HEK293 (cell line): ENCODE measurements around the gene TCF3.

Experiments used
- GFI1B ChIP-seq: fragments of 450-650 bp; formaldehyde crosslinking; IDR thresholded peaks from 2 replicates; pipeline ENCODE4 v1.5.1; 2016; ENCODE audit warnings: missing biosample characterization, missing genetic modification characterization
- GLIS2 ChIP-seq: fragments of 450-650 bp; formaldehyde crosslinking; IDR thresholded peaks from 2 replicates; pipeline ENCODE4 v1.5.1; 2016; ENCODE audit warnings: missing biosample characterization, missing genetic modification characterization
- KLF1 ChIP-seq: fragments of 450-650 bp; formaldehyde crosslinking; IDR thresholded peaks from 2 replicates; pipeline ENCODE4 v1.5.1; 2016; ENCODE audit warnings: missing biosample characterization, missing genetic modification characterization
- KLF17 ChIP-seq: fragments of 450-650 bp; formaldehyde crosslinking; IDR thresholded peaks from 2 replicates; pipeline ENCODE4 v1.5.1; 2016; ENCODE audit warnings: missing biosample characterization, missing genetic modification characterization
- PRDM10 ChIP-seq: fragments of 450-650 bp; formaldehyde crosslinking; IDR thresholded peaks from 2 replicates; pipeline ENCODE4 v1.5.1; 2016; ENCODE audit warnings: missing biosample characterization, missing genetic modification characterization
- SP7 ChIP-seq: fragments of 450-650 bp; formaldehyde crosslinking; IDR thresholded peaks from 2 replicates; pipeline ENCODE4 v1.5.1; 2016; ENCODE audit warnings: missing biosample characterization, missing genetic modification characterization
- WT1 ChIP-seq: fragments of 450-650 bp; formaldehyde crosslinking; IDR thresholded peaks from 2 replicates; pipeline ENCODE4 v1.5.1; 2016; ENCODE audit warnings: missing biosample characterization, missing genetic modification characterization
- YY1 ChIP-seq: fragments of 450-650 bp; formaldehyde crosslinking; IDR thresholded peaks from 2 replicates; pipeline ENCODE4 v1.5.1; 2018; ENCODE audit warnings: missing biosample characterization, missing genetic modification characterization
- ZBTB21 ChIP-seq: fragments of 450-650 bp; formaldehyde crosslinking; IDR thresholded peaks from 2 replicates; pipeline ENCODE4 v1.5.1; 2017; ENCODE audit warnings: missing biosample characterization, missing genetic modification characterization
- ZFHX2 ChIP-seq: fragments of 450-650 bp; formaldehyde crosslinking; conservative IDR thresholded peaks from 2 replicates; pipeline ENCODE4 v1.5.1; 2016; ENCODE audit warnings: missing biosample characterization, missing genetic modification characterization
- ZFP3 ChIP-seq: fragments of 450-650 bp; formaldehyde crosslinking; IDR thresholded peaks from 2 replicates; pipeline ENCODE4 v1.5.1; 2016; ENCODE audit warnings: low read depth, missing biosample characterization, missing genetic modification characterization
- ZNF16 ChIP-seq: fragments of 450-650 bp; formaldehyde crosslinking; IDR thresholded peaks from 2 replicates; pipeline ENCODE4 v1.5.1; 2016; ENCODE audit warnings: low read depth, missing biosample characterization, missing genetic modification characterization
- ZNF214 ChIP-seq: fragments of 450-650 bp; formaldehyde crosslinking; IDR thresholded peaks from 2 replicates; pipeline ENCODE4 v1.5.1; 2017; ENCODE audit warnings: missing biosample characterization, mild to moderate bottlenecking, missing genetic modification characterization, borderline replicate concordance
- ZNF274 ChIP-seq, 2 experiments: fragments of 200-500 bp in 1 of 2; fragments of 450-650 bp in 1 of 2; sonication (Bioruptor generic) in 1 of 2; formaldehyde crosslinking in 1 of 2; IDR thresholded peaks; 2 replicates each; pipeline versions ENCODE4 v1.5.1 to v1.6.1; 2014 to 2016; ENCODE audit warnings: borderline replicate concordance in 1 of 2, inconsistent platforms in 1 of 2, low read length in 1 of 2, missing biosample characterization in 1 of 2, missing genetic modification characterization in 1 of 2
- ZNF37A ChIP-seq: fragments of 450-650 bp; IDR thresholded peaks from 2 replicates; pipeline ENCODE4 v1.5.1; 2018; ENCODE audit warnings: missing biosample characterization, missing genetic modification characterization
- ZNF423 ChIP-seq: fragments of 450-650 bp; formaldehyde crosslinking; IDR thresholded peaks from 2 replicates; pipeline ENCODE4 v1.5.1; 2016; ENCODE audit warnings: missing biosample characterization, missing genetic modification characterization
- ZNF530 ChIP-seq: fragments of 450-650 bp; formaldehyde crosslinking; IDR thresholded peaks from 2 replicates; pipeline ENCODE4 v1.5.1; 2016; ENCODE audit warnings: low read depth, missing biosample characterization, missing genetic modification characterization
- ZNF585B ChIP-seq: fragments of 450-650 bp; formaldehyde crosslinking; IDR thresholded peaks from 2 replicates; pipeline ENCODE4 v1.5.1; 2016; ENCODE audit warnings: missing biosample characterization, missing genetic modification characterization
- ZNF624 ChIP-seq: fragments of 450-650 bp; formaldehyde crosslinking; IDR thresholded peaks from 2 replicates; pipeline ENCODE4 v1.5.1; 2017; ENCODE audit warnings: missing biosample characterization, missing genetic modification characterization
- ZNF658 ChIP-seq: fragments of 450-650 bp; formaldehyde crosslinking; IDR thresholded peaks from 2 replicates; pipeline ENCODE4; 2016; ENCODE audit warnings: missing biosample characterization, missing genetic modification characterization
- ZNF660 ChIP-seq: fragments of 450-650 bp; IDR thresholded peaks from 2 replicates; pipeline ENCODE4 v1.5.1; 2018; ENCODE audit warnings: missing biosample characterization, mild to moderate bottlenecking, missing genetic modification characterization
- ZNF677 ChIP-seq: fragments of 450-650 bp; IDR thresholded peaks from 2 replicates; pipeline ENCODE4 v1.5.0; 2018; ENCODE audit warnings: missing biosample characterization, mild to moderate bottlenecking, missing genetic modification characterization, moderate library complexity
- ZNF704 ChIP-seq: fragments of 450-650 bp; formaldehyde crosslinking; IDR thresholded peaks from 2 replicates; pipeline ENCODE4 v1.5.1; 2016; ENCODE audit warnings: missing biosample characterization, missing genetic modification characterization
- ZSCAN5A ChIP-seq: fragments of 450-650 bp; formaldehyde crosslinking; IDR thresholded peaks from 2 replicates; pipeline ENCODE4 v1.5.1; 2016; ENCODE audit warnings: missing biosample characterization, missing genetic modification characterization
- TF ChIP-seq, protein P1 (sequence below): fragments of 450-650 bp; formaldehyde crosslinking; IDR thresholded peaks from 2 replicates; pipeline ENCODE4 v1.5.1; 2016; ENCODE audit warnings: missing biosample characterization, missing genetic modification characterization
- TF ChIP-seq, protein P2 (sequence below): fragments of 450-650 bp; formaldehyde crosslinking; IDR thresholded peaks from 2 replicates; pipeline ENCODE4 v1.5.1; 2017; ENCODE audit warnings: missing biosample characterization, missing genetic modification characterization

The TCF3 gene

GRCh38 chr19:1668486-1669270, 16.3 kb upstream of the TCF3 start (continued):
- TF ChIP-seq PRDM10 = no peak
- no peak for TF ChIP-seq ZNF423 (tag by site-specific recombination)
- TF ChIP-seq GLIS2 (tag by site-specific recombination) = peak; percentile 70
- TF ChIP-seq WT1 = 0 out of 2 replicates have a peak, but pooled peaks have one; percentile 38
- no peak for TF ChIP-seq ZNF530 (tag by site-specific recombination)
- TF ChIP-seq, protein P1, sequence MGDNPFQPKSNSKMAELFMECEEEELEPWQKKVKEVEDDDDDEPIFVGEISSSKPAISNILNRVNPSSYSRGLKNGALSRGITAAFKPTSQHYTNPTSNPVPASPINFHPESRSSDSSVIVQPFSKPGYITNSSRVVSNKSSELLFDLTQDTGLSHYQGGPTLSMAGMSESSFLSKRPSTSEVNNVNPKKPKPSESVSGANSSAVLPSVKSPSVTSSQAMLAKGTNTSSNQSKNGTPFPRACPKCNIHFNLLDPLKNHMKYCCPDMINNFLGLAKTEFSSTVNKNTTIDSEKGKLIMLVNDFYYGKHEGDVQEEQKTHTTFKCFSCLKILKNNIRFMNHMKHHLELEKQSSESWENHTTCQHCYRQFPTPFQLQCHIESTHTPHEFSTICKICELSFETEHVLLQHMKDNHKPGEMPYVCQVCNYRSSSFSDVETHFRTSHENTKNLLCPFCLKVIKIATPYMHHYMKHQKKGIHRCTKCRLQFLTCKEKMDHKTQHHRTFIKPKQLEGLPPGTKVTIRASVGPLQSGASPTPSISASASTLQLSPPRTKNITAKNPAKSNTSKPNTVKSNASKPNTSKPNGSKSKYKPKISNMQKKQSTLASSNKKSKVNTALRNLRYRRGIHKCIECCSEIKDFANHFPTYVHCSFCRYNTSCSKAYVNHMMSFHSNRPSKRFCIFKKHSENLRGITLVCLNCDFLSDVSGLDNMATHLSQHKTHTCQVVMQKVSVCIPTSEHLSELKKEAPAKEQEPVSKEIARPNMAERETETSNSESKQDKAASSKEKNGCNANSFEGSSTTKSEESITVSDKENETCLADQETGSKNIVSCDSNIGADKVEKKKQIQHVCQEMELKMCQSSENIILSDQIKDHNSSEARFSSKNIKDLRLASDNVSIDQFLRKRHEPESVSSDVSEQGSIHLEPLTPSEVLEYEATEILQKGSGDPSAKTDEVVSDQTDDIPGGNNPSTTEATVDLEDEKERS (tag by site-specific recombination) = no peak
- no peak for TF ChIP-seq YY1 (tag by site-specific recombination)
- TF ChIP-seq ZNF214 (tag by site-specific recombination) = no peak
- TF ChIP-seq ZFP3 = no peak
- TF ChIP-seq ZNF704 (tag by site-specific recombination) = no peak
- no peak for TF ChIP-seq ZBTB21 (tag by site-specific recombination)
- TF ChIP-seq ZNF274 (IDR thresholded peaks at IDR 0.05; ENCODE audit: low read length) = no peak
- no peak for TF ChIP-seq ZNF274 (tag by site-specific recombination; IDR thresholded peaks at IDR 0.05; ENCODE audit: borderline replicate concordance)
- TF ChIP-seq KLF1 (tag by site-specific recombination) = peak; percentile 65
- no peak for TF ChIP-seq ZNF677 (tag by site-specific recombination)
- TF ChIP-seq GFI1B (tag by site-specific recombination) = no peak
- no peak for TF ChIP-seq ZNF37A (tag by site-specific recombination)
- no peak for TF ChIP-seq SP7 (tag by site-specific recombination)
- TF ChIP-seq ZFHX2 (tag by site-specific recombination) = peak; percentile 20; the same call in 1 of the 2 replicates
- no peak for TF ChIP-seq ZNF660
- no peak for TF ChIP-seq ZSCAN5A (tag by site-specific recombination)
- TF ChIP-seq ZNF16 = no peak
- TF ChIP-seq, protein P2, sequence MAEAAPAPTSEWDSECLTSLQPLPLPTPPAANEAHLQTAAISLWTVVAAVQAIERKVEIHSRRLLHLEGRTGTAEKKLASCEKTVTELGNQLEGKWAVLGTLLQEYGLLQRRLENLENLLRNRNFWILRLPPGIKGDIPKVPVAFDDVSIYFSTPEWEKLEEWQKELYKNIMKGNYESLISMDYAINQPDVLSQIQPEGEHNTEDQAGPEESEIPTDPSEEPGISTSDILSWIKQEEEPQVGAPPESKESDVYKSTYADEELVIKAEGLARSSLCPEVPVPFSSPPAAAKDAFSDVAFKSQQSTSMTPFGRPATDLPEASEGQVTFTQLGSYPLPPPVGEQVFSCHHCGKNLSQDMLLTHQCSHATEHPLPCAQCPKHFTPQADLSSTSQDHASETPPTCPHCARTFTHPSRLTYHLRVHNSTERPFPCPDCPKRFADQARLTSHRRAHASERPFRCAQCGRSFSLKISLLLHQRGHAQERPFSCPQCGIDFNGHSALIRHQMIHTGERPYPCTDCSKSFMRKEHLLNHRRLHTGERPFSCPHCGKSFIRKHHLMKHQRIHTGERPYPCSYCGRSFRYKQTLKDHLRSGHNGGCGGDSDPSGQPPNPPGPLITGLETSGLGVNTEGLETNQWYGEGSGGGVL = peak; percentile 87
- TF ChIP-seq ZNF624 (tag by site-specific recombination) = no peak
- TF ChIP-seq KLF17 = no peak
- no peak for TF ChIP-seq ZNF585B
- no peak for TF ChIP-seq ZNF658
